K562 (cell line): ENCODE data around the gene OR11A1. TPM values are rescaled to one million over a fixed set of nuclear protein-coding genes. Genes with fewer than 3 reads are reported as not detected.

Experiments used
- ARNT ChIP-seq, 2 experiments: fragments of 450-650 bp; IDR thresholded peaks; 2 replicates each; pipeline ENCODE4 v1.6.1; 2016; ENCODE audit warnings: mild to moderate bottlenecking in 1 of 2
- CBX8 ChIP-seq: fragments of 200-600 bp; sonication (generic); IDR thresholded peaks from 2 replicates; pipeline ENCODE4 v1.6.1; 2012; ENCODE audit warnings: borderline replicate concordance, mixed run types, low read depth, mild to moderate bottlenecking, moderate library complexity, mixed read lengths, low read length, control low read depth, inconsistent platforms; ENCODE audit not compliant: poor library complexity, severe bottlenecking; ENCODE audit errors: extremely low read depth
- CHAMP1 ChIP-seq: fragments of 450-650 bp; IDR thresholded peaks from 2 replicates; pipeline ENCODE4 v1.6.1; 2016; ENCODE audit warnings: mild to moderate bottlenecking
- COPS2 ChIP-seq: fragments of 450-650 bp; conservative IDR thresholded peaks from 2 replicates; pipeline ENCODE4 v1.6.1; 2016; ENCODE audit warnings: mild to moderate bottlenecking, moderate library complexity
- FOXJ2 ChIP-seq: fragments of 200-800 bp; sonication (Bioruptor generic); IDR thresholded peaks from 2 replicates; pipeline ENCODE4 v1.6.1; 2016; ENCODE audit warnings: missing genetic modification characterization, missing compliant biosample characterization
- FOXK1 ChIP-seq: sonication (generic); formaldehyde crosslinking; IDR thresholded peaks from 2 replicates; pipeline ENCODE4 v1.8.0; 2022; ENCODE audit warnings: missing genetic modification reagents, mild to moderate bottlenecking, borderline replicate concordance
- HEY1 ChIP-seq: fragments of 250-450 bp; sonication (Bioruptor Pico); IDR thresholded peaks from 2 replicates; pipeline ENCODE4 v1.5.0; 2020; ENCODE audit warnings: mild to moderate bottlenecking, moderate library complexity, borderline replicate concordance
- HNRNPH1 ChIP-seq: fragments of 200-400 bp; formaldehyde crosslinking; optimal IDR thresholded peaks from 2 replicates; pipeline ENCODE3; 2017; ENCODE audit warnings: low read depth, mild to moderate bottlenecking, low read length, moderate library complexity
- HNRNPLL ChIP-seq: fragments of 200-400 bp; formaldehyde crosslinking; IDR thresholded peaks from 2 replicates; pipeline ENCODE4 v1.6.1; 2017; ENCODE audit warnings: low read length, low read depth, mild to moderate bottlenecking; ENCODE audit not compliant: poor library complexity, severe bottlenecking
- MIER1 ChIP-seq: fragments of 450-650 bp; IDR thresholded peaks from 2 replicates; pipeline ENCODE4 v1.6.1; 2016; ENCODE audit warnings: antibody characterized with exemption, mild to moderate bottlenecking, low read depth
- MYC ChIP-seq, 2 experiments: fragments of 250-450 bp in 1 of 2; sonication (Bioruptor Pico) in 1 of 2; IDR thresholded peaks; 2 replicates each; pipeline versions ENCODE4 v1.5.1 to v1.6.1; 2012 to 2021; ENCODE audit warnings: low read depth in 2 of 2, borderline replicate concordance in 1 of 2, improper control_type of control experiment in 1 of 2, low read length in 1 of 2, mild to moderate bottlenecking in 1 of 2, moderate library complexity in 1 of 2
- PTRF ChIP-seq: fragments of 450-650 bp; IDR thresholded peaks from 2 replicates; pipeline ENCODE4 v1.6.1; 2016; ENCODE audit warnings: mild to moderate bottlenecking, missing genetic modification characterization, missing compliant biosample characterization
- RFX7 ChIP-seq: fragments of 250-450 bp; sonication (Bioruptor Pico); IDR thresholded peaks from 2 replicates; pipeline ENCODE4 v1.5.1; 2021; ENCODE audit warnings: mild to moderate bottlenecking
- SLC30A9 ChIP-seq: fragments of 250-450 bp; sonication (Bioruptor Pico); IDR thresholded peaks from 2 replicates; pipeline ENCODE4 v1.8.0; 2022; ENCODE audit warnings: mild to moderate bottlenecking, moderate library complexity
- SMARCA4 ChIP-seq: fragments of 450-650 bp; IDR thresholded peaks from 2 replicates; pipeline ENCODE4 v1.6.1; 2016
- TAF1 ChIP-seq: IDR thresholded peaks from 2 replicates; pipeline ENCODE4 v1.6.1; 2011; ENCODE audit warnings: mild to moderate bottlenecking, low read length, moderate library complexity; ENCODE audit not compliant: insufficient read depth, control insufficient read depth, severe bottlenecking; ENCODE audit errors: extremely low read depth
- ZNF212 ChIP-seq: fragments of 450-650 bp; formaldehyde crosslinking; IDR thresholded peaks from 2 replicates; pipeline ENCODE4 v1.4.0; 2020; ENCODE audit warnings: mild to moderate bottlenecking
- ZNF24 ChIP-seq: fragments of 450-650 bp; IDR thresholded peaks from 2 replicates; pipeline ENCODE4 v1.6.1; 2016
- ZNF324 ChIP-seq: fragments of 250-450 bp; sonication (Bioruptor Pico); IDR thresholded peaks from 2 replicates; pipeline ENCODE4 v1.4.0; 2020; ENCODE audit warnings: mild to moderate bottlenecking
- polyA plus RNA-seq, 8 experiments: library from polyadenylated mRNA; depleted of rRNA in 4 of 8; stranded (reverse) in 5 of 8; unstranded in 3 of 8; fragments of >200 nt; fragmentation: Nextera tagmentation in 2 of 8; fragmentation: Illumina TruSeq in 1 of 8; extraction: Ambion mirVana in 2 of 8; extraction: Trizol in 1 of 8; gene quantifications; 2 replicates each; pipeline versions ENCODE4 v1.2.1 to v1.2.3, GENCODE V29; 2011 to 2014; ENCODE audit warnings: inconsistent platforms in 1 of 8, missing spikeins in 1 of 8
- total RNA-seq, 7 experiments: library from RNA; depleted of rRNA in 6 of 7; stranded (reverse); fragments of >200 nt in 6 of 7; fragmentation: Illumina TruSeq in 2 of 7; extraction: Trizol in 2 of 7; gene quantifications; 2 replicates each; pipeline versions ENCODE4 v1.2.1 to v1.2.3, GENCODE V29; 2011 to 2021; ENCODE audit warnings: low replicate concordance in 1 of 7
- TF ChIP-seq, protein P1 (sequence below): fragments of 250-450 bp; sonication (Bioruptor Pico); IDR thresholded peaks from 2 replicates; pipeline ENCODE4 v1.5.0; 2020; ENCODE audit warnings: mild to moderate bottlenecking, borderline replicate concordance
- TF ChIP-seq, protein P2 (sequence below): sonication (generic); formaldehyde crosslinking; IDR thresholded peaks from 2 replicates; pipeline ENCODE4 v1.8.1; 2023; ENCODE audit warnings: mild to moderate bottlenecking, missing genetic modification reagents
- TF ChIP-seq, protein P3 (sequence below): sonication (generic); formaldehyde crosslinking; IDR thresholded peaks from 2 replicates; pipeline ENCODE4 v1.9.0; 2022; ENCODE audit warnings: mild to moderate bottlenecking, missing genetic modification reagents

OR11A1 gene
- total and polyA plus RNA-seq, 9 of the 15 experiments (the other 6 are each of a cell fraction or from before 2014, with no cell fraction given), result not detected

GRCh38 chr6:29490552-29490951, 33.7 kb upstream of the OR11A1 start (continued):
- TF ChIP-seq CBX8 (no peak), COPS2 (no peak), ARNT (IDR thresholded peaks at IDR 0.05) (no peak), CHAMP1 (no peak), HNRNPH1 (no peak), SLC30A9 (CRISPR knock-in tag) (no peak), MYC (IDR thresholded peaks at IDR 0.05; ENCODE audit: low read depth, low read length) (peak; percentile 34; the same call in 1 of the 2 replicates), MYC (CRISPR knock-in tag; IDR thresholded peaks at IDR 0.05; ENCODE audit: borderline replicate concordance, low read depth) (no peak), HEY1 (CRISPR knock-in tag) (peak; percentile 77; the same call in 1 of the 2 replicates), ZNF24 (no peak), FOXK1 (no peak), PTRF (tag) (no peak), ZNF324 (no peak), SMARCA4 (peak; percentile 75; the same call in 1 of the 2 replicates), HNRNPLL (no peak), TAF1 (no peak), MIER1 (no peak), ZNF212 (CRISPR knock-in tag) (no peak), FOXJ2 (tag) (0 out of 2 replicates have a peak, but pooled peaks have one; percentile 26), RFX7 (CRISPR knock-in tag) (no peak)
- TF ChIP-seq, protein P1, sequence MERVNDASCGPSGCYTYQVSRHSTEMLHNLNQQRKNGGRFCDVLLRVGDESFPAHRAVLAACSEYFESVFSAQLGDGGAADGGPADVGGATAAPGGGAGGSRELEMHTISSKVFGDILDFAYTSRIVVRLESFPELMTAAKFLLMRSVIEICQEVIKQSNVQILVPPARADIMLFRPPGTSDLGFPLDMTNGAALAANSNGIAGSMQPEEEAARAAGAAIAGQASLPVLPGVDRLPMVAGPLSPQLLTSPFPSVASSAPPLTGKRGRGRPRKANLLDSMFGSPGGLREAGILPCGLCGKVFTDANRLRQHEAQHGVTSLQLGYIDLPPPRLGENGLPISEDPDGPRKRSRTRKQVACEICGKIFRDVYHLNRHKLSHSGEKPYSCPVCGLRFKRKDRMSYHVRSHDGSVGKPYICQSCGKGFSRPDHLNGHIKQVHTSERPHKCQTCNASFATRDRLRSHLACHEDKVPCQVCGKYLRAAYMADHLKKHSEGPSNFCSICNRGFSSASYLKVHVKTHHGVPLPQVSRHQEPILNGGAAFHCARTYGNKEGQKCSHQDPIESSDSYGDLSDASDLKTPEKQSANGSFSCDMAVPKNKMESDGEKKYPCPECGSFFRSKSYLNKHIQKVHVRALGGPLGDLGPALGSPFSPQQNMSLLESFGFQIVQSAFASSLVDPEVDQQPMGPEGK (CRISPR knock-in tag), result no peak
- TF ChIP-seq, protein P2, sequence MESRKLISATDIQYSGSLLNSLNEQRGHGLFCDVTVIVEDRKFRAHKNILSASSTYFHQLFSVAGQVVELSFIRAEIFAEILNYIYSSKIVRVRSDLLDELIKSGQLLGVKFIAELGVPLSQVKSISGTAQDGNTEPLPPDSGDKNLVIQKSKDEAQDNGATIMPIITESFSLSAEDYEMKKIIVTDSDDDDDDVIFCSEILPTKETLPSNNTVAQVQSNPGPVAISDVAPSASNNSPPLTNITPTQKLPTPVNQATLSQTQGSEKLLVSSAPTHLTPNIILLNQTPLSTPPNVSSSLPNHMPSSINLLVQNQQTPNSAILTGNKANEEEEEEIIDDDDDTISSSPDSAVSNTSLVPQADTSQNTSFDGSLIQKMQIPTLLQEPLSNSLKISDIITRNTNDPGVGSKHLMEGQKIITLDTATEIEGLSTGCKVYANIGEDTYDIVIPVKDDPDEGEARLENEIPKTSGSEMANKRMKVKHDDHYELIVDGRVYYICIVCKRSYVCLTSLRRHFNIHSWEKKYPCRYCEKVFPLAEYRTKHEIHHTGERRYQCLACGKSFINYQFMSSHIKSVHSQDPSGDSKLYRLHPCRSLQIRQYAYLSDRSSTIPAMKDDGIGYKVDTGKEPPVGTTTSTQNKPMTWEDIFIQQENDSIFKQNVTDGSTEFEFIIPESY, result no peak
- TF ChIP-seq, protein P3, sequence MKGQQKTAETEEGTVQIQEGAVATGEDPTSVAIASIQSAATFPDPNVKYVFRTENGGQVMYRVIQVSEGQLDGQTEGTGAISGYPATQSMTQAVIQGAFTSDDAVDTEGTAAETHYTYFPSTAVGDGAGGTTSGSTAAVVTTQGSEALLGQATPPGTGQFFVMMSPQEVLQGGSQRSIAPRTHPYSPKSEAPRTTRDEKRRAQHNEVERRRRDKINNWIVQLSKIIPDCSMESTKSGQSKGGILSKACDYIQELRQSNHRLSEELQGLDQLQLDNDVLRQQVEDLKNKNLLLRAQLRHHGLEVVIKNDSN (CRISPR knock-in tag), result no peak
